NCI-H69 (cell line): ENCODE measurements around the gene CUTA.
A peak's percentile ranks its signal among the peaks of the same experiment; 100 is the strongest.

Experiments used
- DNase-seq: peaks from one replicate; lab custom pipeline; 2025; lab: John Stamatoyannopoulos, UW

CUTA gene

DNA sequence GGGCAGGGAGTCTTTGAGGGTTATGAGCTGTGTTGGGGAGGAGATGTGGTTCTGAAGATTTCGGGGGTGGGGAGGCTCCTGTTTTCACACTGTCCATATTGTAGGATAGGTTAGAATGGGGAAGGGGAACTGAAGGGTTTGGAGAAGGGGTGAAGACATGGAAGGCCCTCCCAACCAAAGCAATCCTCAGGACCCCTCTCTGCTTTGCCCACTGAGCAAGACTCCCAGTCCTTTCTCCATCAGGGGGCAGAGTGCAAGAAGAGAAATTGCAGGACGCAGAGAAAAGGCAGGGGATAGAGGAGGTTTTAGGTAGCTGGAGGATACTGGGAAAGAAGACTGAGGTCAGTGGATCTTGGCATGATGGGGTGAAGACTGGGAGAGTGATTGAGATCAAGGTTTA lies 5.9 kb upstream of the CUTA start:
- DNase-seq, result no peak

DNA sequence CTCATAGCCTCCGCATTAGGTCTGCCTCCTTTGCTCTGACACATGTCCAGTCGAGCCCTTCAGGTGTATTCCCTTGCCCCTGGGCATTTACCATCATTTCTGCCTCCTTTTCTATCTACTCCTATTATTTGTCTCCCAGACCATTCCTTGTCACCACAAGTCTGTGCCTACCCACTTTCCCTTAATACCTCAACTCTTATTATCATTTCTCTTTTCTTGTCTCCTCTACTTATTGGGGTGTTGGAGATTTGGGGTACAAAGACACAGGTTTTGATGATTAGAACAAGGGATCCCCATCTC lies 3.4 kb upstream of the CUTA start:
- DNase-seq, result no peak

DNA sequence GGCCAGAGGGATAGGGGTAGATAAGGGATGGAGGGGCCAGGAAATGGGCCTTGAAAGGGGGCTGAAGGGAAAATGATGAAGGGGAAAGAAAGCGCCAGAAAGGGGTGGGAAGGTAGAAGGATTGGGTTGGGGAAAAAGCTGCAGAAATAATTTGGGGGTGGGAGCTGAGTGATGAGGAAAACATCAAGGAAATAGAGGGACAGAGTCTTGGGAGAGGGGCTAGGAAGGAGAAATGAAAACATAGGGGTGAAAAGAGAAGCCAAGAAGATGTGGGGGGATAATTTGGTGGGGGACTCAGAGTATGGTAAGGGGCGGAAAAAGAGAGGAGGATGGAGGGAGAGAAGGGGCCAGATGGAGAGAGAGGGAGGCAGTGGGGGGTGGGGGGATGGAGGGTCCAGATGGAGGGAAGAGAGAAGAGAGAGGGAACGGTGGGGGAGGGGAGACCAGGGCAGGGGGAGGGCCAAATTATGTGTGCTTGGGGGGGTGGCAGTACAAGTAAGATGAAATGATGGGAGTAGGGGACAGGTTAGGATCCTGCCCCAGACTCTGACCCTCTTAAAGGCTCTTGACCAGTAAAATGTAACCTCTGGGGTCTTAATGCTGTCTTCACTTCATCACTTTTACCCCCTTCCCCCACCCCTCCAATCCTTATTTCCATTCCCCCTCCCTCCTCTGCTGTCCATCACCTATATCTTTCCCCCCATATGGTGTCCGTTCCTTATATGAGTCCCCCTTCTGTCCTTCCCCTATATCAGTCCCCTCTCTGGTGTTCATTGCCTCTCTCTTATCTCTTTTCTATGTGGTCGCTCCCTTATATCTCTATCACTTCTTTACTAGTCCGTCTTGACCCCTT lies 2.8 kb upstream of the CUTA start:
- peak; percentile 69 for DNase-seq

DNA sequence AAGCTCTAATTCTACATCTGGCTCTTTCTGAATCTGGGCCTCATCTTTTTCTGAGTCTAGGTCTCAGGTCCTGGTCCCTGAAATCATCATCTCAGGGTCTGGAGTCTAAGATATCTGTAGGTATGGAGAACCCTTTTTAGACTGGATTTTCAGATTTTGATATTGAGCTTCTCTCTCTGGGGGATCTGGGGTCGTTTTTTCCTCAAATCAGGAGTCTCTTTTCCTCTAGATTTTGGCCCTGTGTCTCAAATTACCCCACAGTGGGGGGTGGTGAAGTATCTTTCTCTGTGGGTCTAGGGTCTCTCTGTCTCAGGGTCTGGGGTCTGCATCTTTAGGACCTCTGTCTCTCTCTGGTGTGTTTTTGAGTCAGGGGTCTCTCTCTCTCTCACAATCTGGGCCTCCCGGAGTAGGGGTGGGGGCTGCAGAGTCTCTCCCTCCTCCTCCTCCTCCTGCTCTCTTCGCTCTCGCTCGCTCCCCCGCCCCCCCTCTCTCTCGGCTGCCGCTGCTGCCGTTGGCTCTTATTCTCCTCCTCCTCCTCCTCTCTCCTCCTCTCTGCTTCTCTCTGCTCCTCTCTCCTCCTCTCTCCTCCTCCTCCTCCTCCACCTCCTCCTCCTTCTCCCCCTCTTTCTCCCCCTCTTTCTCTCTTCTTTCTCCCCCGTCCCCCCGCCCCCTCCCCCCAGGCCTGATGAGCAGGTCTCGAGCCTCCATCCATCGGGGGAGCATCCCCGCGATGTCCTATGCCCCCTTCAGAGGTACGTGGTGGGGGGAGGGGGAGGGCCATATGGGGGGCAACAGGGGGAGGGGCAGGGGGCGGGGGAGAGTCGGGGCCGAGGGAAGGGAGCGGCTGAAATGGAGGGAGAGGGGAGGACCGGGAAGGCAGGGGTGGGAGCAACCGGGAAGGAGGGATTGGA lies 1.9 kb upstream of the CUTA start, which contains the start of gene SYNGAP1:
Gene SYNGAP1 (plus strand): TSS at position 486 of the 911 bp plus-strand sequence. CDS start 200 bp downstream, at position 686.
- DNase-seq, result peak; percentile 89

DNA sequence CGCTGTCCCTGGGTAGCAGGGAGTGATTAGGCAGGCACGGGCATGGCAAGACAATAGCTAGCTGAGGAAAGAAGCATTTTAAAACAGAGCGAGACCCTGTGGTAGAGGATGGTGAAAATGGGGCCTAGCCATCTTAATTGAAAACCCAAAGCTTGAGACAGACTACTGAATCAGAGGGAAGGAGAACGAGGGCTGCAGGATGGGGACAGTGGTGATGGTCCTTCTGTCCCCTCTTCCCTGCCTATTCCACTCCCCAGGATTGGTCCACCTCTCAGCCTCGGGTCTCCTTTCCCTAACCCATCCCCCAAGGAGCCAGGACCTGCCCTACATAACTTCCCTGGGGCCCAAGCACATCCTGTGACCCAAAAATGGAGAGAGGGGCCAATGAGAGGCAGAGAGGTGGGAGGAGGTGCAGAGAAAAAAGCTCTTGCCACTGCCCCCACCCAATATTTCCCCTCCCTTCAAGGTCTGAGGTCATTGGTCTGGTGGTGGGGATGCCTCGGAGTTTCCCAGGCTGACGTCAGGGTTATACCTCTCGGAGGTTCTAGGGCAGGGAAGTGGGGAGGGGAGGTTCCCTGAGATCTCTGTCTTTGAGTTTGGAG lies 884 bp upstream of the CUTA start:
- peak; percentile 60 for DNase-seq

DNA sequence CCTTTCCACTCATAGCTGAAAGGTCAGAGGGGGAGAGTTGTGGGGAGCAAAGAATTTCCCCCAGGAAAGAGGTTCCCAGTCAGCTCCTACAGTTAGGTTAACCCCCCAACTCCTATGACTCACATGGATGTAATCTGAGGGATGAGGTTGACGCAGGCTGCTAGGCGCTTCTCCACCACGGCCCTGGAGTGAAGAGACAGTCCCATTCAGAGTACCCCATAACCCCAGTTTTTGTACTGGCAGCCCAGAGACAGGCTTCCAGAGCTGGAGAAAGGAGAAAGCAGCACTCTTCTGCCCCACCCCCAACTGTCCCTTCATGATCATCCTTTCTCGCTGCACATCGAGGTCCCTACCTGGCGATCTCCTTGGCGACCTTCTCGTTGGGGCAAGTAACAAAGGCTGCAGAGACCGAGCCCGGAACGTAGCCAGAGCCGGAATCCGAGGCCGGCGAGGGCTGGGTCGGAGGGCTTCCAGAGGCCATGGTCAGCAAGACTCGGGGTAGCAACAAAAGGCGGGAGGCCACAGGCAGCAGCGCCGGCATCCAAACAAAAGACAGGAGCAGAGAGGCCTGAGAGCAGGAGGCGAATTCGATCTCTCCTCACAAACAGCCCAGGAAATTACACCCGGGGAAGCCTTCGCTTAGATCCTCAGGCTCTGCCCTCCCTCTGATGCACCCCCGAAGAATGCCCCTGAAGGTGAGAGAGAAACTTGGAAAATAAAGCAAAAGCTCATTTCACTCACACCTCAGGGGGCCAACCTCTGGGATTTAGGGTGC lies 592 bp downstream of the CUTA start:
- DNase-seq, result peak; percentile 66

DNA sequence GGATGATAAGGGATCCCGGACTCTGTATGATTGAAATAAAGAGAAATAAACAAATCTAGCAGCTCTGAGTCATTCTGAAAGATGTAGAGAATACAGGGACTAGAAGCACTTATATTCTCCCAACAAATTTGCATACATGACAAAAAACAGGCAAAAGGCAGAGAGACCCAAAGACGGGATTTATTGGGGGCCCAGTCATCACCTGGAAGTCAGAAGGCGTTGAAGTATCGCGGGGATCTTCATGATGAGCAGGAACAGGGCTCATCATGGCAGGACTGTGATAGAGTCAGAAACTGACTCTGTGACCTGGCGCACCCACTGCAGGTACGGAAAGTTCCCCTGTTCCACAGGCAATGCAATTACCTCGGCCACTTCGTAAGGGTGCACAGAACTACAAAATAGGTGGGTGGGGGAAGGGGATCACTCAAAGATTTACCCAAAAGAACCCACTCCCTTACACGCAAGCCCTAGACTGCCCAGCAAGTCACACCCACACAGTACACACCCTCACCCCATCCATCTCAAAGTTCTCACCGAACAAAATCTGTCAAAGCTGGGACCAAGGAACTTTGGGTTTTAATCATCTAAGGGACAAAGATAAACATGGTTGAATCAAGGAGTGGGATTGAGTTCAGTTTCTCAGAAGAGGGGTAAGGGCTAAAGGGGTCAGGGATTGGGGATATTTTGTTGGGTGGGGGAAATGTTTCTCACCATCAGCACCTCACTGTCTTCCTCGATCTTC lies 1.4 kb downstream of the CUTA start:
- no peak for DNase-seq

DNA sequence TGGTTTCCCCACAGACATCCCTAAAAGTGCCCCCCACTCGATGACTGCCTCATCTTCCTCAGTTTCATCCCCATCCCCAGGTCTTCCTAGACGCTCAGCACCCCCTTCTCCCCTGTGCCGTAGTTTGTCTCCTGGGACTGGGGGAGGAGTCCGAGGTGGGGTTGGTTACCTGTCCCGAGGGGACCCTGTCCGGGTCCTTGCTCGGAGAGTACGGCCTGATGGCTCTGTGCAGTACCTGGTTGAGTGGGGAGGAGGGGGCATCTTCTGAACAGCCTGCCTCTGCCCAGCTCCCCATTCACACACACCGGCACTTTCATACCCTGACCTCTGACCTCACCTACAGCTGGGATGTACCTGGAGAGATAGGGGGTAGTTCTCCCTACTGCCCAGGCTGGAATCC lies 2.1 kb downstream of the CUTA start:
- DNase-seq, result no peak

DNA sequence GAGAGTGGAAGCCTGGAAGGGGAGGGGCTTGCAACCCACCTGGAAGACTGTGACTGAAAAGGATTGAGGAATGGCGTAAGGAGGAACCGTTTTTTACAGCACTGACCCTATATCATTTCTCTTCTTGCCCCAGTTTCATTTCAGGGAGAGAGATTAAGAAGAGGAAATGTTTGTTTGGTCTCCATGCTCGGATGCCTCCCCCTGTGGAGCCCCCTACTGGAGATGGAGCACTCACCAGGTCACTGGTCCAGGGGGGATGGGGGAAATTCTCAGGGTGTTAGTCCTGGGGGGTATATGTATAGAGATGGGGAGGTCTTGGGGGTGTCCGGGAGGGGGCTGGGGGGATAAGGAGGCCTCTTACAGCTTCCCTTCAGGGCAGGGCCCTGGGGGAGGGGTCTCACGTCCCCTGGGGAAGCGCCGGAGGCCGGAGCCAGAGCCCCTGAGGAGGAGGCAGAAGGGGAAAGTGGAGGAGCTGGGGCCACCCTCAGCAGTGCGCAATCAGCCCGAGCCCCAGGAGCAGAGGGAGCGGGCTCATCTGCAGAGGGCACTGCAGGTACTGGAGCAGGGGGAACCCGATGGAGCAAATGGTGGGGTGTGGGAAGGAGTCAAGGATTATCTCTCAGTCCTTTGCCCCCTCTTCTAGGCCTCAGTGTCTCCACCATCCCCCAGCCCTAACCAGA lies 3.2 kb downstream of the CUTA start:
- DNase-seq, result peak; percentile 20

DNA sequence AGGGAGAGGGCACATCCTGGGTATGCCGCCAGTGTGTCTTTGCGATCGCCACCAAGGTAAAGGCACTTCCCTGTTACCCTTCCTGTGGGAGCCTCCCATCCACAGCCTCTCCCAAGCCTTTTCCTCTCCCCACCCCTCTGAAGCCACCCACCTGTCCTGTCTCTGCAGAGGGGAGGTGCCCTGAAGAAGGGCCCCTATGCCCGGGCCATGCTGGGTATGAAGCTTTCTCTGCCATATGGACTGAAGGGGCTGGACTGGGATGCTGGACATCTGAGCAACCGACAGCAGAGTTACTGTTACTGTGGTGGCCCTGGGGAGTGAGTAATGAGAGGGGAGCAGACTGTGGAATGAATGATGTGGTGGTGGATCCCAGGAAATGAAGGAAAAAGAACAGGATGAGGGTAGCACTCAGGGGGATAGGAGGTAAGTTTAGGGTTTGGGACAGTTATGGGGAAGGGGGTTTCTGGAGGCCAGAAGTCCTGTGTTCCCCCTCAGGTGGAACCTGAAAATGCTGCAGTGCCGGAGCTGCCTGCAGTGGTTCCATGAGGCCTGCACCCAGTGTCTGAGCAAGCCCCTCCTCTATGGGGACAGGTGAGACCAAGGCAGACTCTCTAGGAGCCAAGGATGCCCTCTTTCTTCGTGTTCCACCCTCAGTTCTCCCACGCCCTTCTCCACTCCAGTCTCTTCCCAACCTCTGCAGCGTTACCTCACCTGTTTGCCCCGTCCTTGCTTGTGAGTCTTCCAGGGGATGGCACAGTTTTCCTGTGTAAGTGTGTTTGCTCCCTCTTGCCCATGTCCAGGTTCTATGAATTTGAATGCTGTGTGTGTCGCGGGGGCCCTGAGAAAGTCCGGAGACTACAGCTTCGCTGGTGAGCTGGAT lies 4.4 kb downstream of the CUTA start:
- DNase-seq, result no peak

DNA sequence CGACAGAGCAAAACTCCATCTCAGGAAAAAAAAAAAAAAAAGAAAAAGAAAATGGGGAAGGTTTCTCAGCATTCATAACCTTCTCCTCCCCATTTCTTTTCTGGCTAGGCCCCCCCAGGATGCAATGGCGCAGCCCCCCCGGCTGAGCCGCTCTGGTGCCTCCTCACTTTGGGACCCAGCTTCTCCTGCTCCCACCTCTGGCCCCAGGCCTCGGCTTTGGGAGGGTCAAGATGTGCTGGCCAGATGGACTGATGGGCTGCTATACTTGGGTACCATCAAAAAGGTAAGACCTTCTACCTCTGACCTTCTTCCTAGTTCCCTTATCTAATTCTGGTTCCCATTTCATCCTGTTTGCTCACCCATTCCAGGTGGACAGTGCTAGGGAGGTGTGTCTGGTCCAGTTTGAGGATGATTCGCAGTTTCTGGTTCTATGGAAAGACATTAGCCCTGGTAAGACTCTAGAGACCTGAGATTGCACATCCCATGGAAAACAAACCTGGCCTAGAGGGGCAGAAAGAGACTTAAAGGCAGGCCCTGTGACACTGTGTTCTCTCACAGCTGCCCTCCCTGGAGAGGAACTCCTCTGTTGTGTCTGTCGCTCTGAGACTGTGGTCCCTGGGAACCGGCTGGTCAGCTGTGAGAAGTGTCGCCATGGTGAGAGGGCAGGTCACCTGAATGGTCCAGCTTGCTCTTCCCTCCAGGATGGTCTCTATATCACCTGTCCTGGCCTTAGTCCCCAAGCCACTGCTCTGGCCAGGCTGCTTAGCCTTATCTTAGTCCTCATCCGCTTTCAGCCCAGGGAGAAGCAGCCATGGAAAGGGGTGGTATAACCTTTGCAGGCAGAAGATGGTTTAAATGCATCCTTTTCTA lies 5.5 kb downstream of the CUTA start:
- no peak for DNase-seq

DNA sequence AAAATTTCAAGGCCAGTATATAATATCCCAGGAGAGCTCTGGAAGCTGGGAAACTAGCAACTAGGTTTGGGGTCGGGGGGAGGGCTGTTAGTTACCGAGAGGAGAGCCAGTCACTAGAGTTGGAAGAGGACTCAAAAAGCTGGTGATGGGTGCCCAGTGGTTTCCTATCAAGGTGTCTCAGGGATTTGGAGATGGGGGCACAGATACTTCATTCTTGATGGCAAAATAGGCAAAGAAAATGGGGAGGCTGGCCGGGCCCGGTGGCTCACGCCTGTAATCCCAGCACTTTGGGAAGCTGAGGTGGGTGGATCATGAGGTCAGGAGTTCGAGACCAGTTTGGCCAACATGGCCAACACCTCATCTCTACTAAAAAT lies 6.3 kb downstream of the CUTA start:
- DNase-seq, result no peak

DNA sequence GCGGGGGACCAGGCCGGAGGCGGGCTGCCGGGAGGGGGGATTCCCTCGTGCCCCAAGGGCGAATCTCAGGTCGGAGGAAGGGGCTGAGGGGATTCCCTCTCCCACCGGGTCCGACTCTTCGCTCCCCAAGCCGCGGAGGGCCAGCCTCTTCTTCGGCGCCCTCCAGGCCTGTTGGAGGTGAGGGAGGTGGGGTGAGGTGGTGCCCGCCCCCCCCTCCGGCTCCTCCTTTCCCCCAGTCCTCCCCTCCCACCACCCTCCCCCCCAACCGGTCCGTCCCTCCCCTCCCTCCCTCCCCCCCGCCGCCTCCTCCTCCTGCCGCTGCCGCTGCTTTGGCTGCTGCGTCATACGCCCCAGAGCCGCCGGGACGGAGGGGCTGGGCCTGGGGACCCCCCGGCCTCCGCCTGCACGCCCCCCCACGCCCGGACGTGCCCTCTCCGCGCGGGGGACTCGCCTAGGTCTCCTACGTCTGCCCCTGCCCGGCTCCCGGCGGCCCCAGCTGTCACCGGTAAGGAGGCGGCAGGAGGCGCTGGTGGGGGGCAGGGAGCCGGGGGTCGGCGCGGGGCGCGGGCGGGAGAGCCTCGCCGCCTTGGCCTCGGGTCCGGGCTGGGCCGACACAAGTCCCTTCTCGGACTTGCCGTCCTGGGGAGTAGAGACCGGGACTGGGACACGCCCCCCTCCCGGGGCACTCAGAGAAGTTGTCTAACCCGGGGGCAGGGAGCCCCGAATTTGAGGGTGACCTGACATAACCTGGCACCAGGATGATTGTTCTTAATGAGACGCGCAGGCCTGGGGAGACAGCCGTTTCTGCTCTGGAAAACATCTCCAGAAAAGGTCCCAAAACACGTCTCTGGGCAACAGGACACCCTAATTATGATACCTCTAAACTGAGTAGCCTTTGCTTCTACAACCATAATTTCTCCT lies 6.9 kb downstream of the CUTA start, which contains the start of gene PHF1:
Gene PHF1 (plus strand): TSS at position 304 of the 921 bp plus-strand sequence. CDS start 1,250 bp downstream, outside the sequence.
- DNase-seq, result peak; percentile 92

DNA sequence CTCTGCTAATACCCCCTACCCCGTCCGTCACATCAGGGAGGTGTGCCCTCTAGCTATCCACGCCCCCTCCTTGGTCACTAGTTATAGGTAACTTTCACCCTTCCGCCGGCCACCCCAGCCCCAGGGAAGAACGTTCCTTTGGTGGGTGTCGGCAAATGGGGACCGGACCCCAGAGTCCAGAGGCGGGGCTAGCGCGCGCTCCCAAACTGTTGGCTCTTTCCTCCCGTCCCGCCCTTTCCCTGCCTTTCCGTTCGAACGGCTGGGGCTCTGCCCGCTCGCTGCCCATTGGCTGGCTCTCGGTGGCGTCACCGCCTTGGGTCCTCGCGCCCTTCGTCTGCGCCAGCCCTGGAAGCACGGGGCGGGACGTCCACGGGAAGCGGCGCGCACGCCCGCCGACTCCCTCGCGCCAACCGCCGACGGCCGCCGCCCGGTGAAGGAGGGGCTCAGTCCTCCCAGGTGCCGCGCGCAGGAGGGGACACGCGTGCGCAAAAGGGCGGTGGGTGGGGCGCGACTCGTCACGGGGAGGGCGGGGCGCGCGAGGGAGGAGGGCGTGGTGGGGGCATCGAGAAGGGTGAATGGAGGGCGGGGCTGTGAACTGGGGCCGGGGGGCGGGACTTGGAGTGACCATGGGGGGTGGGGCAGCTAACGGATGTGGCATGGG lies 7.7 kb downstream of the CUTA start:
- DNase-seq, result peak; percentile 99

DNA sequence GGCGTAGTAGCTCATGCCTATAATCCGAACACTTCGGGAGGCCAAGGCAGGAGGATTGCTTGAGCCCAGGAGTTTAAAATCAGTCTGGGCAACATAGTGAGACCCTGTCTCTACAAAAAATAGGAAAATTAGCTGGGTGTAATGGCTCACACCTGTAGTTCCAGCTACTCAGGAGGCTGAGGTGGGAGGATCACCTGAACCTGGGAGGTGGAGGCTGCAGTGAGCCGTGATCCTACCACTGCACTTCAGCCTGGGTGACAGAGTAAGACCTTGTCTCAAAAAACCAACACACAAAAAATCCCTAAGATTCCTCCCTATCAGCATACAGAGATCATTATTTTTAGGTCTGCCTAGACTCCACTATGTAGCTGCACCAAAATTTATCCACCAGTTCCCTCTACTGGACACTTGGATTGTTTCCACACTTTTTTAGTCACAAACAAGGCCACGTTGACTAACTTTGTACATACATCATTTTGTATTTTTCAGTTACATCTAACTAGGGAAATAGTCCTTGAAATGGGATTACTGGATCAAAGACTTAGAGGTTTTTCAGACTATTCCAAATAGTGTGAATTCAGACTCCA lies 10.7 kb downstream of the CUTA start:
- peak; percentile 21 for DNase-seq

DNA sequence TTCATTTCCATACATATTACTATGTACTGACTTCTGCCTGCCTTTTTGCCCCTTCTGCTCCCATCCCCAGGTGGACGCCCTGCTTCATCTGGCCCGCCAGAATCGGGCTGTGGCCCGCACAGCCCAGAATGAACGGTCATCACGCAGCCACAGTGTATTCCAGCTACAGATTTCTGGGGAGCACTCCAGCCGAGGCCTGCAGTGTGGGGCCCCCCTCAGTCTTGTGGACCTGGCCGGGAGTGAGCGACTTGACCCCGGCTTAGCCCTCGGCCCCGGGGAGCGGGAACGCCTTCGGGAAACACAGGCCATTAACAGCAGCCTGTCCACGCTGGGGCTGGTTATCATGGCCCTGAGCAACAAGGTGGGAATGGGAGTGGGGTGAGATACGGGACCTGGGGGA lies 11.8 kb downstream of the CUTA start:
- no peak for DNase-seq
